Measurements from ENCODE around the gene KNTC1.

GRCh38 chr12:122661938-122662337, 134.9 kb downstream of the KNTC1 start:
- TF ChIP-seq POLR2A (IDR thresholded peaks at IDR 0.05), result no peak
- TF ChIP-seq CTCF (IDR thresholded peaks at IDR 0.05), result no peak
- TF ChIP-seq POLR2AphosphoS5 (IDR thresholded peaks at IDR 0.05), result no peak
- no peak for TF ChIP-seq EP300 (IDR thresholded peaks at IDR 0.05; ENCODE audit: low read depth)

Measured in transverse colon (tissue), 4 donors.